Amniotic stem cell (primary cell): ENCODE data around the gene LARP7.
A peak's percentile ranks its signal among the peaks of the same experiment; 100 is the strongest.
"Not testable (repeated sequence)": the region's sequence is repeated elsewhere in the genome, so short reads cannot be mapped to it uniquely, and the experiment has no call there.

Source experiments
- DNase-seq: peaks from one replicate; lab custom pipeline; 2025; lab: John Stamatoyannopoulos, UW

Gene LARP7

DNA sequence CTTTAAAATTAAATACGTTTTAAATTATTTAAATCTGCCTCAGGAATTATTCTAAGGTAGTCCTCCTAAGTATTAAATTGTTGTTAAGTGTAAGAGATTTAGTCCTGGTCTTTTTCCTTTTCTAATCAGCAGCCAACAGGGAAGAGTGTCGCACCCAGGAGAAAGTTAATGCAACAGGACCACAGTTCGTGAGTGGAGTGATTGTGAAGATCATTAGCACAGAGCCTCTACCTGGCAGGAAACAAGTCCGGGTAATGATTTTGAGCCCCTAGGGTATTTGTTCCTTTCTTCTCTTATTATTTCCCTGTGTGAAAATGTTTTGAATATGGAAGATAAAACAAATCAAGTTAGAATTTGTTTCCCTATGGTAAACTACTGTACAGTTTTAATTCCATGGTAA is 13.4 kb downstream of the LARP7 start:
- DNase-seq, result no peak

DNA sequence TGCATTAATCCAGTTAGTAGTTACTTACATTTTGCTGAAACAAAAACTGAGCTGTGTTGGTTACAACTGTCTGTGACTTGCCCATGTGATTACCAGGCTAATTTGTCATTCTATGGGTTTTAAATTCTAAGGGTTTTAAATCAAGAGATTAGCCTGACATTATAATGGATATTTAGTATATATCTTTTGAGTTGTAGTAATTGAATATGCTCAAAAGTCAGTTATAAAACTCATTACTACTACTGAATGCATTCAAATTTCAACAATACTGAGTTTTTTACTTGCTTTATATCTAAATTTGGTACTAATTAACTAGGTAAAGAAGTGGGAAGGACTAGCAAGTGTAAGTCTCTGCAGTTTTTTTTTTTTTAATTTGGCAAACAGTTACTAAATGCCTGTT is 14.7 kb downstream of the LARP7 start:
- no peak for DNase-seq

- no peak for DNase-seq
These were observed 15.3 kb downstream of the LARP7 start for GRCh38 chr4:112652216-112652615.

GRCh38 chr4:112655270-112655669 is 18.3 kb downstream of the LARP7 start:
- DNase-seq, result no peak

DNA sequence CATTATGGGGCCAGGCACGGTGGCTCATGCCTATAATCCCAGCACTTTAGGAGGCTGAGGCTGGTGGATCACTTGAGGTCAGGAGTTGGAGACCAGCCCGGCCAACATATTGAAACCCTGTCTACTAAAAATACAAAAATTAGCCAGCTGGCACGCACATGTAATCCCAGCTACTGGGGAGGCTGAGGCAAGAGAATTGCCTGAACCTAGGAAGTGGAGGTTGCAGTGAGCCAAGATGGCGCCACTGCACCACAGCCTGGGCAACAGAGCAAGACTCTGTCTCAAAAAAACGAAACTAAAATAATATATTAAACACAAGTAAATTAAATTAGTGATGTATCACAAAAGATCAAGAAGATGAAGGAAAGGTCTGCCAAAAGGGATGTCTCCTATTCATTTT is 19.2 kb downstream of the LARP7 start:
- not testable (repeated sequence) for DNase-seq

DNA sequence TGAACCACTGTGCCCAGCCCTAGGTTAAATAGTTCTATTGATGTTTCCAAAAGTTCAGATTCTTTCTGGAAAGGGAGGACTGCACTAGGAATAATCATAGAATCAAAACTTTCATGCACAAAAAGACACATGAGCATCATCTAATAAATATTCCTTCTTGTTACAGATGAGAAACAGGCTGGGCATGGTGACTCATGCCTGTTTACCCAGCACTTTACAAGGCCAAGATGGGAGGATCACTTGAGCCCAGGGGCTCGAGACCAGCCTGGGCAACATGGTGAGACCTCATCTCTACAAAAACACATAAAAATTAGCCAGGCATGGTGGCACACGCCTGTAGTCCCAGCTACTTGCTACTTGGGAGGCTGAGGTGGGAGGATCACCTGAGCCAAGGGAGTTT is 27.7 kb downstream of the LARP7 start:
- no peak for DNase-seq

- DNase-seq, result no peak
These were observed 31.2 kb downstream of the LARP7 start for GRCh38 chr4:112668131-112668530.

- DNase-seq, result no peak
These were observed 36.1 kb downstream of the LARP7 start for GRCh38 chr4:112673076-112673475.

DNA sequence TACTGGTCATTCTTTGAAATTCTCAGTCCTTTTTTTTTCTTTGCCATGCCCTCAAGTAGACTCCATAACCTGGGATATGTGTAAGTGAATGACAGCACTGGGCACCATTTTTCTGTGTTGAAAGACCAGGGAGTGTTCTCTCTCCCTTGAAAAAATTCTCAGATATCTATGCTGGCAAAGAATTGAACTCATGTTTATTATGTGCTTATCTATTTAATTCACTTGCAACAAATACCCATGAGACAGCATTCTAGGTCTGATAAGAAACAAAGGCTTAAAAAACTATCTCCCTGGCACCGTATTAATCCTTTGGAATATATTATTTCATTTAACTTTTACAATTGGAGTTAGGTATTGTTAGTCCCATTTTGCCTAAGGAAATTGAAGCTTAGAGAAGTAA is 36.7 kb downstream of the LARP7 start:
- no peak for DNase-seq

DNA sequence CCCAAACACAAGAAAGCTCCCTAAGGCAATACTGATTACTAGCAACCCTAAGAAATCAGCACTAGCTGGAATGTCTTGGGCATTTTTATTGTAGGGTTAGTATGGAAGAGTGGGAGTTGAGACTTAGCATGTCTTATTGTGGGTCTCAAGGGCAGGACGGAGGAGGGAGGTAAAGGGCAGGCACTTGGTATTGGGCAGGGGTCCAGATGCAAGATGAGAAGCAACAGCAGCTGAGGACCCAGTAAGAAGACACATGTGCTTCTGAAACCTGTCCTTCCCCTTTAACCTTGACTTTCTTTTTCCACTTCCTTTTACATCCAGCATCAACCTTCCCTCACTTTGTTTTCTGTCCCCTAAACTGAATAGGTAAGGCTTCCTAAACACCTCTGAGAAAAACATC is 37.4 kb downstream of the LARP7 start:
- DNase-seq, result no peak

- DNase-seq, result no peak
These were observed 40.7 kb downstream of the LARP7 start for GRCh38 chr4:112677519-112678091.

DNA sequence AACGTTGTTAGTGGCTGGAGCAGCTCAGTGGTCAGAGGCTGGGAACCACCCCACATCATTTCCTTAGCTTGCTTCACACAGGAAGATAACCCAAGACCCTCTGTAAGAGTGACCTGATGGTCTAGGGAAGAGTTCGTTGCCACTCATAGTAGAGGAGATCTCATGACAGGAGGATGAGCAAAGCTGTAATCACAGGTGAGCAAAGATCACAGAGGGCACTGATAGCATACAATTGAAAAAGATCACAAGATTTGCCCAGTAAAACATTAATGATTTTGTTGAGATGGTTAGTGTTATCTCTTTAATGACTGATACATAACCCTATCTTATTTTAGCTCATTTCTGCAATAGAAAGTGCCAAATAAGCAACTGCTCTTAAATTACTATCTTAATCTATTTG is 44.1 kb downstream of the LARP7 start:
- no peak for DNase-seq

GRCh38 chr4:112693507-112693906 is 56.6 kb downstream of the LARP7 start:
- no peak for DNase-seq

GRCh38 chr4:112700679-112701078 is 63.7 kb downstream of the LARP7 start:
- no peak for DNase-seq

GRCh38 chr4:112702892-112703291 is 65.9 kb downstream of the LARP7 start:
- DNase-seq, result no peak

DNA sequence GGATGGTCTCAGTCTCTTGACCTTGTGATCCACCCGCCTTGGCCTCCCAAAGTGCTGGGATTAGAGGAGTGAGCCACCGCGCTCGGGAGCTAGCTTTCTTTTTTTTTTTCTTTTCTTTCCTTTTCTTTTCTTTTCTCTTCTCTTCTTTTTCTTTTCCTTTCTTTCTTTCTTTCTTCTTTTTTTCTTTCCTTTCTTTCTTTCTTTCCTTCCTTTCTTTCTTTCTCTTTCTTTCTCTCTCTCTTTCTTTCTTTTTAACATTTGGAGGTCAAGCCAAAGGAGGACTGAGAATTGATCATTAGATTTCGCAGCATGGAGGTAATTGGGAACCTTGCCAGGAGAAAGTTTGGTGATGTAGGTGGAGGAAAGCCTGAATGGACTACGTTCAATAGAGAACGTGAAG is 67.4 kb downstream of the LARP7 start:
- no peak for DNase-seq

- peak; percentile 29 for DNase-seq
These were observed 68.3 kb downstream of the LARP7 start for GRCh38 chr4:112704991-112705845.

- DNase-seq, result not testable (repeated sequence)
These were observed 69.2 kb downstream of the LARP7 start for GRCh38 chr4:112705891-112706839.

- no peak for DNase-seq
These were observed 69.9 kb downstream of the LARP7 start for GRCh38 chr4:112706840-112707207.
